Astrocyte (in vitro differentiated cells and primary cell): ENCODE data around the gene OXSR1. TPM values are rescaled to one million over a fixed set of nuclear protein-coding genes. Genes with fewer than 3 reads are reported as not detected.
A peak's percentile ranks its signal among the peaks of the same experiment; 100 is the strongest.

Source experiments
- DNase-seq: peaks from one replicate; pipeline ENCODE4 v3.0.0-alpha.2; 2010; ENCODE audit warnings: low read depth
- FAIRE-seq: peaks from 2 replicates; lab custom pipeline; 2011; peaks lifted over from hg19 to GRCh38; lab: Jason Lieb, UNC
- H2AFZ ChIP-seq: 2 replicates; pipeline ENCODE4 v1.6.0; 2012; ENCODE audit warnings: low read depth, low read length, inconsistent platforms
- H3K27ac ChIP-seq: 2 replicates; pipeline ENCODE4 v1.5.1; 2011; ENCODE audit warnings: low read depth, low read length, inconsistent platforms
- H3K27me3 ChIP-seq: 2 replicates; pipeline ENCODE4 v1.6.0; 2011; ENCODE audit warnings: low read length, inconsistent platforms; ENCODE audit not compliant: insufficient read depth
- H3K36me3 ChIP-seq: 2 replicates; pipeline ENCODE4 v1.5.1; 2011; ENCODE audit warnings: low read length, inconsistent platforms; ENCODE audit not compliant: insufficient read depth
- H3K4me1 ChIP-seq: 2 replicates; pipeline ENCODE4 v1.5.1; 2011; ENCODE audit warnings: low read length, inconsistent platforms; ENCODE audit not compliant: insufficient read depth
- H3K4me2 ChIP-seq: 2 replicates; pipeline ENCODE4 v1.6.0; 2012; ENCODE audit warnings: low read length, inconsistent platforms
- H3K4me3 ChIP-seq: 2 replicates; pipeline ENCODE4 v1.5.1; 2011; ENCODE audit warnings: low read depth, mild to moderate bottlenecking, low read length, inconsistent platforms; ENCODE audit not compliant: insufficient read depth
- H3K79me2 ChIP-seq: 2 replicates; pipeline ENCODE4 v1.6.0; 2012; ENCODE audit warnings: mild to moderate bottlenecking, low read length, inconsistent platforms; ENCODE audit not compliant: insufficient read depth
- H3K9ac ChIP-seq: 2 replicates; pipeline ENCODE4 v1.6.0; 2012; ENCODE audit warnings: mild to moderate bottlenecking, low read length, inconsistent platforms
- H3K9me3 ChIP-seq: 2 replicates; pipeline ENCODE4 v1.5.1; 2012; ENCODE audit warnings: low read depth, mild to moderate bottlenecking, low read length, inconsistent platforms; ENCODE audit not compliant: insufficient read depth
- H4K20me1 ChIP-seq: 2 replicates; pipeline ENCODE4 v1.6.0; 2012; ENCODE audit warnings: low read length, inconsistent platforms; ENCODE audit not compliant: insufficient read depth
- H3K27ac Mint-ChIP-seq: one replicate; pipeline ENCODE4 v1.8.0; 2021; ENCODE audit warnings: mild to moderate bottlenecking, mixed read lengths; ENCODE audit not compliant: unreplicated experiment
- H3K27me3 Mint-ChIP-seq: one replicate; pipeline ENCODE4 v1.8.0; 2021; ENCODE audit warnings: low read depth, mixed read lengths; ENCODE audit not compliant: unreplicated experiment
- H3K36me3 Mint-ChIP-seq: one replicate; pipeline ENCODE4 v1.8.0; 2021; ENCODE audit warnings: low read depth, mixed read lengths; ENCODE audit not compliant: unreplicated experiment
- H3K4me1 Mint-ChIP-seq: one replicate; pipeline ENCODE4 v1.8.0; 2021; ENCODE audit warnings: low read depth, mixed read lengths; ENCODE audit not compliant: unreplicated experiment
- H3K4me3 Mint-ChIP-seq: one replicate; pipeline ENCODE4 v1.8.0; 2021; ENCODE audit warnings: mild to moderate bottlenecking, moderate library complexity, mixed read lengths; ENCODE audit not compliant: unreplicated experiment
- H3K9me3 Mint-ChIP-seq: one replicate; pipeline ENCODE4 v1.8.0; 2021; ENCODE audit warnings: mild to moderate bottlenecking, mixed read lengths; ENCODE audit not compliant: unreplicated experiment
- EZH2 ChIP-seq: IDR thresholded peaks from 2 replicates; pipeline ENCODE4 v1.6.1; 2012; ENCODE audit warnings: mild to moderate bottlenecking, low read length, inconsistent platforms; ENCODE audit not compliant: insufficient read depth
- total RNA-seq: library from RNA; stranded (reverse); gene quantifications from 2 replicates; pipeline ENCODE4 v1.2.1, GENCODE V29; 2021
- TF ChIP-seq, protein P1 (sequence below): IDR thresholded peaks from 2 replicates; pipeline ENCODE4 v1.5.1; 2011; ENCODE audit warnings: low read depth, mild to moderate bottlenecking, inconsistent platforms, low read length, moderate library complexity; ENCODE audit not compliant: insufficient read depth

The OXSR1 gene
- total RNA-seq, 1 donor from 2014 or later = 83.1 TPM

DNA sequence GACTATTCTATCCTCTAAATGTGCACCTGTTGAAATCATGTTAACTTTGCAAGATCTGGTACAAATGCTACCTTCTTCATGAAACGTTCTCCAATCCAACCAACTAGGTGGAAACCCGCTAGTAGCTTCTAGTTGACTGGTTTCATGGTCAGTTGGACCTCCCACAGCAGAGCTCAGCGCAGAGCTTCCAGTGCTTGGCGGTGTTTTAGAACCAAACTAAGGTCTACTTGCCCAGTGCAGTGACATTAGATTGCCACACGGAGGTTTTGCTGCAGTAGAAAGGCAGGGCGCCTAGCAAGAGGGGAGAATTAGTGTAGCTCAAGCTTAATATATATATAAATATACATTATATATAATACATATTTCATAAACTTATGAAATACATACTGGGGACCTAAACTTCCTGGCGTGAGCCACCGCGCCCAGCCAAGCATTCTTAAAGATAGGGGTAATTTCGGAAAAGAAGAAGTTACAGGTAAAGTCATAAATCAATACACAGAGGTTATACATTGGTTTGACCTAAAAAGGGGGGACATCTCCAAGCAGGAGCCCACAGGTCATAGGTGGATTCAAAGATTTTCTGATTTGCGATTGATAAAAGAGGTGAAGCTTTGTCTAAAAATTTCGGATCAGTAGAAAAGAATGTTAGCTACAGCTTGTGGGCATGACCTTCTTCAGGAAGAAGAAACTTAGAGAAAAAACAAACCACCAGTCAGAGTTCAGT lies 2.1 kb upstream of the OXSR1 start:
- no peak for FAIRE-seq
- Histone ChIP-seq H3K9ac (no peak overlapping the region), H4K20me1 (no peaks in the 10 kb centered on the region), H3K4me2 (no peak overlapping the region), H3K27me3 (no peaks in the 10 kb centered on the region), H3K4me3 (no peak overlapping the region), H2AFZ (no peak overlapping the region), H3K36me3 (no peaks in the 10 kb centered on the region), H3K27ac (no peak overlapping the region), H3K9me3 (no peaks in the 10 kb centered on the region), H3K4me1 (peaks cover 16% of the 10 kb centered on the region), H3K79me2 (peaks cover 30% of the 10 kb centered on the region)
- Mint-ChIP-seq H3K27ac (no peak overlapping the region), H3K27me3 (no peaks in the 10 kb centered on the region), H3K4me3 (no peak overlapping the region), H3K36me3 (peaks cover 7% of the 10 kb centered on the region), H3K9me3 (peaks cover 3% of the 10 kb centered on the region), H3K4me1 (peaks cover 14% of the 10 kb centered on the region)
- TF ChIP-seq EZH2 = no peak
- TF ChIP-seq, protein P1, sequence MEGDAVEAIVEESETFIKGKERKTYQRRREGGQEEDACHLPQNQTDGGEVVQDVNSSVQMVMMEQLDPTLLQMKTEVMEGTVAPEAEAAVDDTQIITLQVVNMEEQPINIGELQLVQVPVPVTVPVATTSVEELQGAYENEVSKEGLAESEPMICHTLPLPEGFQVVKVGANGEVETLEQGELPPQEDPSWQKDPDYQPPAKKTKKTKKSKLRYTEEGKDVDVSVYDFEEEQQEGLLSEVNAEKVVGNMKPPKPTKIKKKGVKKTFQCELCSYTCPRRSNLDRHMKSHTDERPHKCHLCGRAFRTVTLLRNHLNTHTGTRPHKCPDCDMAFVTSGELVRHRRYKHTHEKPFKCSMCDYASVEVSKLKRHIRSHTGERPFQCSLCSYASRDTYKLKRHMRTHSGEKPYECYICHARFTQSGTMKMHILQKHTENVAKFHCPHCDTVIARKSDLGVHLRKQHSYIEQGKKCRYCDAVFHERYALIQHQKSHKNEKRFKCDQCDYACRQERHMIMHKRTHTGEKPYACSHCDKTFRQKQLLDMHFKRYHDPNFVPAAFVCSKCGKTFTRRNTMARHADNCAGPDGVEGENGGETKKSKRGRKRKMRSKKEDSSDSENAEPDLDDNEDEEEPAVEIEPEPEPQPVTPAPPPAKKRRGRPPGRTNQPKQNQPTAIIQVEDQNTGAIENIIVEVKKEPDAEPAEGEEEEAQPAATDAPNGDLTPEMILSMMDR = no peak
- DNase-seq = no peak

DNA sequence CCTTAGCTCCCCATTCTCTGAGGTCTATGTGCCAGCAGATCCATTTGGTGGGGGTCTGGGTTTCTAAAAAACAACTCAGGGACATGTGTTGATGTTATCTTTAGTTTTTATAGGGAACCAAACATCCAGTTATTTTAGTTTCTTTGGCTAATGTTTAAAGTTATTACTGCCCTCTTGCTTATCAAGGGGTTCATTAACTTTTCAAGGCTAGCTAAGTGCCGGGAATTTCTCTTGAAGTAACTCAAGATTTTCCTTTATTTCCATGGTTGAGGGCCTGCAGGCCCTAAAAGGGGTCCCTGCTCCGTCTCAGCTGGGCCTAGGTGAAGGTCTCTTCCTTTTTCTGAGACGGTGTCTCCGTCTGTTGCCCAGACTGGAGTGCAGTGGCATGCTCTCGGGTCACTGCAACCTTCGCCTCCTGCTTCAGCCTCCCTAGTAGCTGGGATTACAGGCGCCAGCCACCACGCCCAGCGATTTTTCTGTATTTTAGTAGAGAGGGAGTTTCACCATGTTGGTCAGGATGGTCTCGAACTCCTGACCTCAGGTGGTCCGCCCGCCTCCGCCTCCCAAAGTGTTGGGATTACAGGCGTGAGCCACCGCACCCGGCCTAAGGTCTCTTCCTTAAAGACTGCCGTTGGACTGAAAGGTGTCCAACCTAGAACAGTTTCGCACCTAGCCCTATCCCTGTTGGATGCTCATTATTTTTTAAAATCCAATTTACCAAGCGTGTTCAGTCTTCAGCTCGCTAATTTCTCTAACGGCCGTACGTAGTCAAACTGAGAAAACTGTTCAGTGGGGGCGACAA lies 1.3 kb upstream of the OXSR1 start:
- no peak for FAIRE-seq
- DNase-seq = no peak
- peak overlapping the region; percentile 90 for H3K4me2 ChIP-seq
- H3K9me3 ChIP-seq = no peaks in the 10 kb centered on the region
- H3K4me3 ChIP-seq = peak overlapping the region; percentile 96
- Mint-ChIP-seq H3K9me3 (peaks cover 3% of the 10 kb centered on the region), H3K27me3 (no peaks in the 10 kb centered on the region), H3K4me1 (peaks cover 20% of the 10 kb centered on the region), H3K4me3 (peak overlapping the region; percentile 99), H3K27ac (peak overlapping the region; percentile 98), H3K36me3 (peaks cover 7% of the 10 kb centered on the region)
- no peaks in the 10 kb centered on the region for H3K27me3 ChIP-seq
- peaks cover 17% of the 10 kb centered on the region for H3K4me1 ChIP-seq
- H3K36me3 ChIP-seq = no peaks in the 10 kb centered on the region
- no peaks in the 10 kb centered on the region for H4K20me1 ChIP-seq
- peaks cover 35% of the 10 kb centered on the region for H3K79me2 ChIP-seq
- peak overlapping the region; percentile 97 for H3K27ac ChIP-seq
- peak overlapping the region; percentile 93 for H2AFZ ChIP-seq
- TF ChIP-seq EZH2 = no peak
- TF ChIP-seq, protein P1 = no peak
- peak overlapping the region; percentile 88 for H3K9ac ChIP-seq

DNA sequence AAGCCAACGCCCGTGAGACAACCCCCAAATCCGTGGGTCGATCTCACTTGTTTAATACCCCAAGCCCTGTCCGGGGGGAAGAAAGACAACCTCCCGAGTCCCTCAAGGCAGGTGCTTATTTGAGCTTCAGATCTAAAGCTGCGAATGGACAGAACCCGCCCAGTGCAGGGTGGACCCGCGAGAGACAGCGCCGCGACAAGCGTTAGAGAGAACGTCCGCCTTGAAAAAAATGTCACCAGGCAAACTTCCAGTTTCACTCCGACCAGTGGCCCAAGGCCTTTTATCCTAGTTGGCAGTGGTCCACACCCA lies 740 bp upstream of the OXSR1 start:
- Histone ChIP-seq H3K9ac (peak overlapping the region; percentile 88), H3K9me3 (no peaks in the 10 kb centered on the region), H3K4me3 (peak overlapping the region; percentile 96), H3K27ac (peak overlapping the region; percentile 97), H3K4me1 (peaks cover 23% of the 10 kb centered on the region), H4K20me1 (no peaks in the 10 kb centered on the region), H3K36me3 (no peaks in the 10 kb centered on the region), H3K27me3 (no peaks in the 10 kb centered on the region), H3K79me2 (peaks cover 41% of the 10 kb centered on the region), H3K4me2 (peak overlapping the region; percentile 90), H2AFZ (peak overlapping the region; percentile 93)
- no peak for FAIRE-seq
- H3K27me3 Mint-ChIP-seq = no peaks in the 10 kb centered on the region
- H3K27ac Mint-ChIP-seq = peak overlapping the region; percentile 98
- H3K4me1 Mint-ChIP-seq = peaks cover 26% of the 10 kb centered on the region
- H3K9me3 Mint-ChIP-seq = peaks cover 3% of the 10 kb centered on the region
- no peak for DNase-seq
- H3K36me3 Mint-ChIP-seq = peaks cover 7% of the 10 kb centered on the region
- TF ChIP-seq, protein P1 = no peak
- TF ChIP-seq EZH2 = no peak
- H3K4me3 Mint-ChIP-seq = peak overlapping the region; percentile 99
